GM13977 (cell line): Measurements from ENCODE around the gene CARD8.

Experiments
- DNase-seq: peaks from one replicate; pipeline ENCODE4 v3.0.0; 2012; ENCODE audit warnings: low spot score
- CTCF ChIP-seq: IDR thresholded peaks from 2 replicates; pipeline ENCODE4 v1.5.1; 2012; ENCODE audit warnings: mild to moderate bottlenecking, control low read depth; ENCODE audit not compliant: insufficient read depth; ENCODE audit errors: extremely low read depth, missing control alignments
- in situ Hi-C: fragments of 300-500 bp; cut with MboI; formaldehyde crosslinking; loops from one replicate; pipeline ENCODE4 v1.12.0; 2022; ENCODE audit warnings: low sequenced_read_pairs, low pct_unique_long_range_greater_than_20kb, mixed read lengths, inconsistent platforms; ENCODE audit not compliant: unreplicated experiment

CARD8 gene

GRCh38 chr19:48194844-48195830 lies 60.6 kb downstream of the CARD8 start:
- DNase-seq, result peak; percentile 27
- TF ChIP-seq CTCF, result no peak
- in situ Hi-C loops, result no loop called here

- DNase-seq, result peak; percentile 78
- peak; percentile 67 for TF ChIP-seq CTCF
- in situ Hi-C loops, result no loop called here
Observed at GRCh38 chr19:48194041-48194843, 61.5 kb downstream of the CARD8 start.

GRCh38 chr19:48192750-48193149 lies 63.0 kb downstream of the CARD8 start:
- in situ Hi-C loops, result no loop called here
- TF ChIP-seq CTCF, result no peak
- no peak for DNase-seq

GRCh38 chr19:48190885-48191284 lies 64.8 kb downstream of the CARD8 start:
- no peak for DNase-seq
- TF ChIP-seq CTCF, result no peak
- in situ Hi-C loops, result no loop called here

- in situ Hi-C loops, result no loop called here
- TF ChIP-seq CTCF, result peak; percentile 28
- peak; percentile 55 for DNase-seq
Observed at GRCh38 chr19:48190288-48190884, 65.3 kb downstream of the CARD8 start.

- DNase-seq, result no peak
- no peak for TF ChIP-seq CTCF
- in situ Hi-C loops, result no loop called here
Observed at GRCh38 chr19:48186541-48186991, 69.1 kb downstream of the CARD8 start.
